Upper lobe of left lung (tissue), 4 donors: Measurements from ENCODE around the gene SLC25A1.

Source experiments
- EP300 ChIP-seq, 4 donors: sonication (generic); formaldehyde crosslinking; IDR thresholded peaks; one replicate each; pipeline ENCODE4 v1.5.1; 2017; ENCODE audit warnings: antibody characterized with exemption in 4 of 4, control low read depth in 2 of 4
- POLR2A ChIP-seq, 4 donors: fragments of 450-650 bp; IDR thresholded peaks; one replicate each; pipeline ENCODE4 v1.5.1; 2016 to 2017; ENCODE audit warnings: antibody characterized with exemption in 4 of 4, mild to moderate bottlenecking in 2 of 4
- TF ChIP-seq, protein P1 (sequence below), 6 experiments: fragments of 450-650 bp in 4 of 6; fragments of 200-600 bp in 2 of 6; sonication (generic) in 2 of 6; IDR thresholded peaks; one replicate each; pipeline ENCODE4 v1.5.1; 2016 to 2019; ENCODE audit warnings: antibody characterized with exemption in 6 of 6

DNA sequence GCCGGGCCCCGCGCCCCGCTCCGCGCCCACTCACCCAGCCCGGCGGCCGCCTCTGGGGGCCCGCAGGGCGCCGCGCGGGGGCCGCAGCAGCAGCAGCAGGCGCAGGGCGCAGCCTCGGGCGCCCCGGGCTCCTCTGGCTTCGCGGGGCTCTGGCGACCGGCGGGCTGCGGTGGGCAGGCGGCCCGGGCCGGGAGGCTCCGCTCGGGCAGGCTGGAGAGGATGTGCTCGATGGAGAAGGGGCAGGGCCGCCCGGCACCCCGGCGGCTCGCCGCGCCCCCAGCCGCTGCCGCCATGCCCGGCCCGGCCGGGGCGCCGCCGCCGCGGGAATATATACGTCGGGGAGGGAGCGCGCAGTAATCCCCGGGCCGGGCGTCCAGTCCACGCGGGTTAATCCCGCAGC lies 28.5 kb downstream of the SLC25A1 start, which contains the start of gene GSC2:
- TF ChIP-seq, protein P1, sequence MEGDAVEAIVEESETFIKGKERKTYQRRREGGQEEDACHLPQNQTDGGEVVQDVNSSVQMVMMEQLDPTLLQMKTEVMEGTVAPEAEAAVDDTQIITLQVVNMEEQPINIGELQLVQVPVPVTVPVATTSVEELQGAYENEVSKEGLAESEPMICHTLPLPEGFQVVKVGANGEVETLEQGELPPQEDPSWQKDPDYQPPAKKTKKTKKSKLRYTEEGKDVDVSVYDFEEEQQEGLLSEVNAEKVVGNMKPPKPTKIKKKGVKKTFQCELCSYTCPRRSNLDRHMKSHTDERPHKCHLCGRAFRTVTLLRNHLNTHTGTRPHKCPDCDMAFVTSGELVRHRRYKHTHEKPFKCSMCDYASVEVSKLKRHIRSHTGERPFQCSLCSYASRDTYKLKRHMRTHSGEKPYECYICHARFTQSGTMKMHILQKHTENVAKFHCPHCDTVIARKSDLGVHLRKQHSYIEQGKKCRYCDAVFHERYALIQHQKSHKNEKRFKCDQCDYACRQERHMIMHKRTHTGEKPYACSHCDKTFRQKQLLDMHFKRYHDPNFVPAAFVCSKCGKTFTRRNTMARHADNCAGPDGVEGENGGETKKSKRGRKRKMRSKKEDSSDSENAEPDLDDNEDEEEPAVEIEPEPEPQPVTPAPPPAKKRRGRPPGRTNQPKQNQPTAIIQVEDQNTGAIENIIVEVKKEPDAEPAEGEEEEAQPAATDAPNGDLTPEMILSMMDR (IDR thresholded peaks at IDR 0.05): no peak
- TF ChIP-seq POLR2A (IDR thresholded peaks at IDR 0.05) (no peak), EP300 (IDR thresholded peaks at IDR 0.05) (no peak)
